Spleen (tissue), 11 donors: ENCODE results near the gene SACM1L. TPM values are rescaled to one million over a fixed set of nuclear protein-coding genes. Genes with fewer than 3 reads are reported as not detected.
"Not testable (repeated sequence)": the region's sequence is repeated elsewhere in the genome, so short reads cannot be mapped to it uniquely, and the experiment has no call there.

Experiments used
- DNase-seq: peaks from one replicate; pipeline ENCODE4 v3.0.0-alpha.2; 2020
- H3K27ac ChIP-seq, 8 donors: fragments of 200-600 bp; sonication (generic) in 7 of 8; 1 replicate in 4 of 8; 2 replicates in 4 of 8; pipeline versions ENCODE4 v1.5.0 to v1.8.0; 2016 to 2021; ENCODE audit warnings: inconsistent platforms in 4 of 8, mild to moderate bottlenecking in 4 of 8, moderate library complexity in 1 of 8
- H3K27me3 ChIP-seq, 7 donors: fragments of 200-600 bp; sonication (generic) in 6 of 7; replicated peaks in 1 of 7; 1 replicate in 4 of 7; 2 replicates in 3 of 7; pipeline versions ENCODE4 v1.5.0 to v1.8.0; 2016 to 2021; ENCODE audit warnings: inconsistent platforms in 3 of 7, mild to moderate bottlenecking in 1 of 7
- H3K36me3 ChIP-seq, 6 donors: fragments of 200-600 bp; sonication (generic) in 5 of 6; 1 replicate in 4 of 6; 2 replicates in 2 of 6; pipeline versions ENCODE4 v1.5.0 to v1.8.0; 2016 to 2021; ENCODE audit warnings: inconsistent platforms in 2 of 6
- H3K4me1 ChIP-seq, 6 donors: fragments of 200-600 bp; sonication (generic) in 5 of 6; 1 replicate in 3 of 6; 2 replicates in 3 of 6; pipeline versions ENCODE4 v1.5.0 to v1.8.0; 2016 to 2021; ENCODE audit warnings: inconsistent platforms in 3 of 6
- H3K4me3 ChIP-seq, 8 donors: fragments of 200-600 bp; sonication (generic) in 7 of 8; 1 replicate in 4 of 8; 2 replicates in 4 of 8; pipeline versions ENCODE4 v1.5.0 to v1.8.0; 2016 to 2021; ENCODE audit warnings: inconsistent platforms in 4 of 8, mild to moderate bottlenecking in 4 of 8, moderate library complexity in 2 of 8
- H3K9me3 ChIP-seq, 8 donors: fragments of 200-600 bp; sonication (generic) in 7 of 8; 1 replicate in 4 of 8; 2 replicates in 4 of 8; pipeline versions ENCODE4 v1.5.0 to v1.8.0; 2016 to 2021; ENCODE audit warnings: inconsistent platforms in 4 of 8
- POLR2A ChIP-seq, 3 donors: fragments of 450-650 bp; IDR thresholded peaks; one replicate each; pipeline ENCODE4 v1.5.1; 2017; ENCODE audit warnings: antibody characterized with exemption in 3 of 3, mild to moderate bottlenecking in 1 of 3
- POLR2AphosphoS5 ChIP-seq, 3 donors: sonication (generic); formaldehyde crosslinking; IDR thresholded peaks; one replicate each; pipeline ENCODE4 v1.5.1; 2017; ENCODE audit warnings: antibody characterized with exemption in 3 of 3
- WGBS, 5 donors: extraction: QIAGEN DNeasy Blood & Tissue Kit in 3 of 5; methylation state at CpG; one replicate each; pipeline versions ENCODE4 v1.1.5 to v1.1.7; 2013 to 2018; 5-methylcytosine and 5-hydroxymethylcytosine counted together
- intact Hi-C: fragments of 100-400 bp; cut with DNase I; formaldehyde crosslinking; loops from one replicate; pipeline ENCODE4 v1.15.0; 2023; ENCODE audit warnings: low total_unique reads
- polyA plus RNA-seq, 3 donors: library from polyadenylated mRNA; stranded (reverse); fragments of 200-250 nt; gene quantifications; one replicate each; pipeline ENCODE4 v1.2.1, GENCODE V29; 2013
- total RNA-seq, 7 donors: library from RNA; depleted of rRNA in 3 of 7; stranded (reverse); fragments of >200 nt in 3 of 7; fragmentation: NEBNext Ultra II Directional in 4 of 7; extraction: Animal tissue kit (Norgen Biotek cat#: 25700) in 4 of 7; gene quantifications; one replicate each; pipeline versions ENCODE4 v1.1.0 to v1.2.1, GENCODE V29; 2016 to 2021
- TF ChIP-seq, protein P1 (sequence below), 11 experiments: fragments of 200-600 bp in 7 of 11; fragments of 450-650 bp in 4 of 11; sonication (generic) in 4 of 11; IDR thresholded peaks in 8 of 11; conservative IDR thresholded peaks in 3 of 11; 1 replicate in 7 of 11; 2 replicates in 4 of 11; pipeline versions ENCODE4 v1.4.0 to v1.8.0; 2016 to 2021; ENCODE audit warnings: antibody characterized with exemption in 11 of 11, inconsistent platforms in 4 of 11, mild to moderate bottlenecking in 1 of 11
- donor health status: healthy with polysubstance abuse.
- donor health status: DM: no; HTN: no; CAD: no; lungs with moderate emphysema.
- donor health status: DM: no; HTN: no; CAD: no.
- donor health status: Bipolar disorder and iron deficiency.
- donor health status: healthy.
- donor health status: DM: no; HTN: no; CAD: no.
- donor health status: DM: yes; HTN: yes; CAD: no.

SACM1L gene
- total and polyA plus RNA-seq, 10 donors: 21.0 to 93.7 (median 57.2) TPM

DNA sequence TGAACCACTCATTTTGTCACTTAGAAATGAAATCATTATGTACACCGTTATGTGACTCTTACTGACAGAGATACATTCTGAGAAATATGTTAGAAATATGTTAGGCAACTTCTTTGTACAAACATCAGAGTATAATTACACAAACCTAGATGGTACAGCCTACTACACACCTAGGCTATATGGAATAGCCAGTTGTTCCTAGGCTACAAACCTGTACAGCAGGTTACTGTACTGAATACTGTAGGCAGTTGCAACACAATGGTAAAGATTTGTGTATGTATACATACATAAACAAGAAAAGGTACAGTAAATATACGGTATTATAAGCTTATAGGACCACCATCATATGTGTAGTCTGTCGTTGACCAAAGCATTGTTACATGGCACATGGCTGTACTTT is 3.7 kb downstream of the SACM1L start:
- intact Hi-C loops: no loop called here
- TF ChIP-seq POLR2AphosphoS5 (IDR thresholded peaks at IDR 0.05) (no peak), POLR2A (IDR thresholded peaks at IDR 0.05) (no peak)
- TF ChIP-seq, protein P1, sequence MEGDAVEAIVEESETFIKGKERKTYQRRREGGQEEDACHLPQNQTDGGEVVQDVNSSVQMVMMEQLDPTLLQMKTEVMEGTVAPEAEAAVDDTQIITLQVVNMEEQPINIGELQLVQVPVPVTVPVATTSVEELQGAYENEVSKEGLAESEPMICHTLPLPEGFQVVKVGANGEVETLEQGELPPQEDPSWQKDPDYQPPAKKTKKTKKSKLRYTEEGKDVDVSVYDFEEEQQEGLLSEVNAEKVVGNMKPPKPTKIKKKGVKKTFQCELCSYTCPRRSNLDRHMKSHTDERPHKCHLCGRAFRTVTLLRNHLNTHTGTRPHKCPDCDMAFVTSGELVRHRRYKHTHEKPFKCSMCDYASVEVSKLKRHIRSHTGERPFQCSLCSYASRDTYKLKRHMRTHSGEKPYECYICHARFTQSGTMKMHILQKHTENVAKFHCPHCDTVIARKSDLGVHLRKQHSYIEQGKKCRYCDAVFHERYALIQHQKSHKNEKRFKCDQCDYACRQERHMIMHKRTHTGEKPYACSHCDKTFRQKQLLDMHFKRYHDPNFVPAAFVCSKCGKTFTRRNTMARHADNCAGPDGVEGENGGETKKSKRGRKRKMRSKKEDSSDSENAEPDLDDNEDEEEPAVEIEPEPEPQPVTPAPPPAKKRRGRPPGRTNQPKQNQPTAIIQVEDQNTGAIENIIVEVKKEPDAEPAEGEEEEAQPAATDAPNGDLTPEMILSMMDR (IDR thresholded peaks at IDR 0.05 in 8 of 11, conservative IDR thresholded peaks at IDR 0.05 in 3 of 11): no peak
- Histone ChIP-seq H3K27me3 (no peaks in the 10 kb centered on the region), H3K36me3 (peaks cover 0 to 33% (median 5%) of the 10 kb centered on the region in 6 donors), H3K4me1 (peaks cover 44 to 92% (median 76%) of the 10 kb centered on the region in 6 donors), H3K9me3 (no peaks in the 10 kb centered on the region), H3K4me3 (no peak overlapping the region), H3K27ac (peak overlapping the region; percentile 1 to 97 (median 68))
- WGBS, 5 donors: 76 to 91% (median 80%) methylated on average over 3 of the region's 3 CpGs
- DNase-seq: no peak

DNA sequence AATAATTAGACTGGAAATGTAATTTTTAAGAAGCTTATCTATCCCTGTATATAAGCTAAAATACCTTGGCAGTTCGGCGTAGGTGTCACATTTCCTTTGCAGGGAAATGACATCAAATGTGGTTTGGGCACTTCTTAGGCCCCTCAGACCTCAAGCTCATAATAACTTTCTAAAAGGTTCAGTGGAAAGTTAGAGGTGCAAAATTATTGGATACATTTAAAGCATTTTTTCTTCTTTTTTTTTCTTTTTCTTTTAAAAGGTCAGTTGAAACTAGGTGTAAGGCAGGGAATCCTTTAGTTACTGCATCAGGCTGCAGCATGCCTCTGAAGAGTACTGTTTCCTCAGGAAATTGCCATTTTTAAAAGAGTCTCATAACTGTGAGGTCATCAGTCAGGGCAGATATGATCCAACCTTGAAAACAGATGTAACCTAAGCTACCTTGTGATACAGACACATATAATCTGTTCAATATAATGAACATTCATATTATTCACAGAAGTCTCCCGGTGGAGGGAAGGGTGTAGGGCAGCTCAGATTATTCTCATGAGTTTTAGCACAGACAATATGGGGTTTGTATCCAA is 4.8 kb downstream of the SACM1L start:
- intact Hi-C loops: no loop called here
- peaks cover 44 to 95% (median 70%) of the 10 kb centered on the region in 6 donors for H3K4me1 ChIP-seq
- TF ChIP-seq, protein P1 (IDR thresholded peaks at IDR 0.05 in 8 of 11, conservative IDR thresholded peaks at IDR 0.05 in 3 of 11): no peak
- TF ChIP-seq POLR2AphosphoS5 (IDR thresholded peaks at IDR 0.05) (no peak), POLR2A (IDR thresholded peaks at IDR 0.05) (no peak)
- peak overlapping the region in 7 of 8 donors; percentile 22 to 97 (median 69) for H3K27ac ChIP-seq
- H3K9me3 ChIP-seq: no peaks in the 10 kb centered on the region
- peaks cover 0 to 42% (median 5%) of the 10 kb centered on the region in 6 donors for H3K36me3 ChIP-seq
- WGBS, 5 donors: 19 to 43% (median 22%) methylated on average over 3 of the region's 3 CpGs
- no peaks in the 10 kb centered on the region for H3K27me3 ChIP-seq
- DNase-seq: no peak
- peak overlapping the region in 1 of 8 donors; percentile 15 for H3K4me3 ChIP-seq

DNA sequence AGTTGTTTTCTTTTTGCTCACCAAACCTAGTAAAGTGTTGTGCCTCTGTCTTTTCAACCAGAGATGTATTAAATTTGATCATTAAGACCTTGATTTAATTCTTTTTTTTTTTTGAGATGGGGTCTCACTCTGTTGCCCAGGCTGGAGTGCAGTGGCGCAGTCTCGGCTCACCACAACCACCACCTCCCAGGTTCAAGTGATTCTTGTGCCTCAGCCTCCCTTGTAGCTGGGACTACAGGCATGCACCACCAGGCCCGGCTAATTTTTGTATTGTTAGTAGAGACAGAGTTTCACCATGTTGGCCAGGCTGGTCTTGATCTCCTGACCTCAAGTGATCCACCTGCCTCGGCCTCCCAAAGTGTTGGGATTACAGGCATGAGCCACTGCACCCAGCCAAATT is 6.0 kb downstream of the SACM1L start:
- Histone ChIP-seq H3K36me3 (peaks cover 0 to 42% (median 5%) of the 10 kb centered on the region in 6 donors), H3K27ac (peak overlapping the region in 3 of 8 donors; percentile 68 to 97 (median 96)), H3K4me1 (peaks cover 41 to 100% (median 72%) of the 10 kb centered on the region in 6 donors)
- H3K27me3 ChIP-seq, H3K4me3 ChIP-seq, H3K9me3 ChIP-seq, intact Hi-C loops, DNase-seq: not testable (repeated sequence)
- 80 to 97% (median 93%) methylated on average over 4 of the region's 4 CpGs for WGBS, 5 donors

DNA sequence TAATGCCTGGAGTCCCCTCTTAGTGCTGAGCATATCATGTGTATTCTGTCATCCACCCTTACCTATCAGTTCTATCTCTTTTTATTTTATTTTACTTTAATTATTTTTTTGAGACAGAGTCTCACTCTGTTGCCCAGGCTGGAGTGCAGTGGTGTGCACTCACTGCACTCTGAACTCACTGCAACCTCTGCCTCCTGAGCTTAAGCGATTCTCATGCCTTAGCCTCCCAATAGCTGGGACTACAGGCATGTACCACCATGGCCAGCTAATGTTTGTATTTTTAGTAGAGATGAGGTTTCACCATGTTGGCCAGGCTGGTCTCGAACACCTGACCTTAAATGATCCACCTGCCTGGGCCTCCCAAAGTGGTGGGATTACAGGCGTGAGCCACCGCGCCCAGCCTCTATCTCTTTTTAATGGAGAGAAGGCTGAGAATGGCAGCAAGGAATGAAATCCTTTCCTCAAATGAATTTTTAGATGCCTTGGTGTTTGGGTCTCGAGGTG is 11.4 kb downstream of the SACM1L start:
- H3K9me3 ChIP-seq: no peaks in the 10 kb centered on the region
- 96 to 99% (median 98%) methylated on average over 6 of the region's 6 CpGs for WGBS, 5 donors
- TF ChIP-seq POLR2AphosphoS5 (IDR thresholded peaks at IDR 0.05) (no peak), POLR2A (IDR thresholded peaks at IDR 0.05) (no peak)
- TF ChIP-seq, protein P1 (IDR thresholded peaks at IDR 0.05 in 8 of 11, conservative IDR thresholded peaks at IDR 0.05 in 3 of 11): no peak
- H3K4me3 ChIP-seq: no peak overlapping the region
- H3K27me3 ChIP-seq: no peaks in the 10 kb centered on the region
- intact Hi-C loops: no loop called here
- peaks cover 0 to 74% (median 27%) of the 10 kb centered on the region in 6 donors for H3K4me1 ChIP-seq
- no peak for DNase-seq
- H3K27ac ChIP-seq: no peak overlapping the region
- peaks cover 0 to 55% (median 22%) of the 10 kb centered on the region in 6 donors for H3K36me3 ChIP-seq
